Caco-2 (cell line): ENCODE data around the gene CTNNA2. TPM values are rescaled to one million over a fixed set of nuclear protein-coding genes. Genes with fewer than 3 reads are reported as not detected.

Experiments
- BruUV-seq: library from RNA; stranded (reverse); fragments of 400-500 nt; replicated peaks from 2 replicates; lab custom pipeline; 2021; lab: Mats Ljungman, UMichigan
- CTCF ChIA-PET: fragments of 300-600 bp; sonication (Branson Sonifier 250); formaldehyde crosslinking; loops from one replicate; lab custom pipeline; 2022; ENCODE audit warnings: antibody characterized with exemption; lab: Charles Lee
- POLR2A ChIA-PET: fragments of 300-600 bp; sonication (Branson Sonifier 250); formaldehyde crosslinking; loops from one replicate; lab custom pipeline; 2022; ENCODE audit warnings: antibody characterized with exemption; lab: Charles Lee
- DNase-seq, 2 experiments: peaks; one replicate each; pipeline versions ENCODE4 v3.0.0 to v3.0.0-alpha.2; 2020 to 2022
- H3K27me3 ChIP-seq: replicated peaks from 2 replicates; pipeline ENCODE4 v1.6.0; 2011; ENCODE audit warnings: low read length; ENCODE audit not compliant: control insufficient read depth, insufficient read depth
- H3K36me3 ChIP-seq: 2 replicates; pipeline ENCODE4 v1.5.1; 2011; ENCODE audit warnings: low read length; ENCODE audit not compliant: control insufficient read depth, insufficient read depth
- H3K4me1 ChIP-seq: fragments of 250-450 bp; sonication (Bioruptor Pico); 2 replicates; pipeline ENCODE4 v1.5.1; 2020; ENCODE audit warnings: mild to moderate bottlenecking
- H3K4me3 ChIP-seq: 2 replicates; pipeline ENCODE4 v1.5.1; 2011; ENCODE audit warnings: low read depth, mild to moderate bottlenecking, control low read depth, low read length
- H3K9me3 ChIP-seq: fragments of 250-450 bp; sonication (Bioruptor Pico); 2 replicates; pipeline ENCODE4 v1.5.1; 2020; ENCODE audit warnings: mild to moderate bottlenecking, moderate library complexity
- H3K27ac Mint-ChIP-seq: one replicate; pipeline ENCODE4 v1.8.0; 2022; ENCODE audit warnings: mixed read lengths; ENCODE audit not compliant: unreplicated experiment
- H3K27me3 Mint-ChIP-seq: one replicate; pipeline ENCODE4 v1.8.0; 2022; ENCODE audit warnings: mixed read lengths; ENCODE audit not compliant: insufficient read depth, unreplicated experiment
- H3K36me3 Mint-ChIP-seq: one replicate; pipeline ENCODE4 v1.8.0; 2022; ENCODE audit warnings: mild to moderate bottlenecking, mixed read lengths; ENCODE audit not compliant: insufficient read depth, unreplicated experiment
- H3K4me1 Mint-ChIP-seq: one replicate; pipeline ENCODE4 v1.8.0; 2022; ENCODE audit warnings: low read depth, mixed read lengths; ENCODE audit not compliant: unreplicated experiment
- H3K4me3 Mint-ChIP-seq: one replicate; pipeline ENCODE4 v1.8.0; 2022; ENCODE audit warnings: mild to moderate bottlenecking, moderate library complexity, mixed read lengths; ENCODE audit not compliant: unreplicated experiment
- H3K9me3 Mint-ChIP-seq: one replicate; pipeline ENCODE4 v1.8.0; 2022; ENCODE audit warnings: mixed read lengths; ENCODE audit not compliant: unreplicated experiment
- CTCF ChIP-seq, 2 experiments: fragments of 200-600 bp in 1 of 2; IDR thresholded peaks; 1 replicate in 1 of 2; 2 replicates in 1 of 2; pipeline versions ENCODE4 v1.5.1 to v1.8.0; 2011 to 2022; ENCODE audit warnings: antibody characterized with exemption in 1 of 2, control low read depth in 1 of 2, inconsistent platforms in 1 of 2, low read depth in 1 of 2, low read length in 1 of 2, mild to moderate bottlenecking in 1 of 2, moderate library complexity in 1 of 2; ENCODE audit not compliant: insufficient read depth in 1 of 2, severe bottlenecking in 1 of 2, unreplicated experiment in 1 of 2
- intact Hi-C: fragments of 100-400 bp; cut with micrococcal nuclease; formaldehyde crosslinking; loops from one replicate; pipeline ENCODE4 v1.10.0; 2022; ENCODE audit not compliant: unreplicated experiment
- total RNA-seq: library from RNA; stranded (reverse); gene quantifications from 2 replicates; pipeline ENCODE4 v1.2.3, GENCODE V29; 2022

Gene CTNNA2
- total RNA-seq, 1 experiment from 2014 or later: not detected

- Histone ChIP-seq H3K27me3 (no peaks in the 10 kb centered on the region), H3K9me3 (no peaks in the 10 kb centered on the region), H3K4me1 (no peaks in the 10 kb centered on the region), H3K36me3 (no peaks in the 10 kb centered on the region), H3K4me3 (no peak overlapping the region)
- TF ChIP-seq CTCF (IDR thresholded peaks at IDR 0.05; ENCODE audit: insufficient read depth in 1 of 2, low read depth in 1 of 2, low read length in 1 of 2, severe bottlenecking in 1 of 2, unreplicated experiment in 1 of 2): no peak
- intact Hi-C loops: no loop called here
- ChIA-PET POLR2A (no interaction called here), CTCF (no interaction called here)
- H3K4me1 Mint-ChIP-seq: no peaks in the 10 kb centered on the region
- H3K27me3 Mint-ChIP-seq: peaks cover 3% of the 10 kb centered on the region
- BruUV-seq: no TSS peak
- no peak for DNase-seq
- H3K9me3 Mint-ChIP-seq: no peaks in the 10 kb centered on the region
- no peaks in the 10 kb centered on the region for H3K36me3 Mint-ChIP-seq
- no peak overlapping the region for H3K27ac Mint-ChIP-seq
- H3K4me3 Mint-ChIP-seq: no peak overlapping the region
Observed at GRCh38 chr2:79729532-79729931, 216.7 kb downstream of the CTNNA2 start.

- DNase-seq: no peak
- no peaks in the 10 kb centered on the region for H3K27me3 Mint-ChIP-seq
- Histone ChIP-seq H3K4me3 (no peak overlapping the region), H3K9me3 (no peaks in the 10 kb centered on the region), H3K4me1 (no peaks in the 10 kb centered on the region), H3K27me3 (no peaks in the 10 kb centered on the region), H3K36me3 (no peaks in the 10 kb centered on the region)
- intact Hi-C loops: no loop called here
- H3K4me1 Mint-ChIP-seq: no peaks in the 10 kb centered on the region
- TF ChIP-seq CTCF (IDR thresholded peaks at IDR 0.05; ENCODE audit: insufficient read depth in 1 of 2, low read depth in 1 of 2, low read length in 1 of 2, severe bottlenecking in 1 of 2, unreplicated experiment in 1 of 2): no peak
- no peaks in the 10 kb centered on the region for H3K36me3 Mint-ChIP-seq
- CTCF ChIA-PET: no interaction called here
- H3K4me3 Mint-ChIP-seq: no peak overlapping the region
- no TSS peak for BruUV-seq
- H3K9me3 Mint-ChIP-seq: no peaks in the 10 kb centered on the region
- no peak overlapping the region for H3K27ac Mint-ChIP-seq
- POLR2A ChIA-PET: no interaction called here
Observed at GRCh38 chr2:79734518-79734917, 221.7 kb downstream of the CTNNA2 start.

GRCh38 chr2:79740879-79741443 is 228.1 kb downstream of the CTNNA2 start:
- POLR2A ChIA-PET: no interaction called here
- peaks cover 9% of the 10 kb centered on the region for H3K27me3 Mint-ChIP-seq
- no peaks in the 10 kb centered on the region for H3K27me3 ChIP-seq
- BruUV-seq: no TSS peak
- no peak overlapping the region for H3K4me3 ChIP-seq
- no peaks in the 10 kb centered on the region for H3K4me1 Mint-ChIP-seq
- H3K9me3 Mint-ChIP-seq: no peaks in the 10 kb centered on the region
- no peak overlapping the region for H3K27ac Mint-ChIP-seq
- no peaks in the 10 kb centered on the region for H3K9me3 ChIP-seq
- no peak for DNase-seq
- H3K4me1 ChIP-seq: no peaks in the 10 kb centered on the region
- H3K36me3 ChIP-seq: no peaks in the 10 kb centered on the region
- H3K36me3 Mint-ChIP-seq: no peaks in the 10 kb centered on the region
- no peak overlapping the region for H3K4me3 Mint-ChIP-seq
- CTCF ChIA-PET: no interaction called here
- no peak for TF ChIP-seq CTCF (IDR thresholded peaks at IDR 0.05; ENCODE audit: insufficient read depth in 1 of 2, low read depth in 1 of 2, low read length in 1 of 2, severe bottlenecking in 1 of 2, unreplicated experiment in 1 of 2)
- intact Hi-C loops: no loop called here
